GM12878 (cell line): ENCODE measurements around the gene MED10. TPM values are rescaled to one million over a fixed set of nuclear protein-coding genes. Genes with fewer than 3 reads are reported as not detected.

Source experiments
- CBX3 ChIP-seq: fragments of 200-600 bp; sonication (generic); IDR thresholded peaks from 2 replicates; pipeline ENCODE4 v1.6.1; 2016; ENCODE audit warnings: low read depth, borderline replicate concordance
- ESRRA ChIP-seq: IDR thresholded peaks from 2 replicates; pipeline ENCODE4 v1.6.1; 2012; ENCODE audit warnings: mild to moderate bottlenecking, low read length, improper control_type of control experiment
- LARP7 ChIP-seq: fragments of 450-650 bp; IDR thresholded peaks from 2 replicates; pipeline ENCODE4 v1.6.1; 2017; ENCODE audit warnings: mild to moderate bottlenecking
- MTA3 ChIP-seq: IDR thresholded peaks from 2 replicates; pipeline ENCODE4 v1.6.1; 2012; ENCODE audit warnings: low read length, inconsistent platforms, borderline replicate concordance
- MYC ChIP-seq: IDR thresholded peaks from 2 replicates; pipeline ENCODE4 v1.6.1; 2011; ENCODE audit warnings: mild to moderate bottlenecking, low read length, moderate library complexity, inconsistent platforms; ENCODE audit not compliant: insufficient read depth, insufficient replicate concordance, insufficient read length, severe bottlenecking
- POLR2AphosphoS5 ChIP-seq: IDR thresholded peaks from 2 replicates; pipeline ENCODE4 v1.6.1; 2011; ENCODE audit warnings: mild to moderate bottlenecking, low read length, inconsistent platforms
- SREBF2 ChIP-seq: IDR thresholded peaks from 2 replicates; pipeline ENCODE4 v1.6.1; 2012; ENCODE audit warnings: mild to moderate bottlenecking, low read length
- SRF ChIP-seq, 2 experiments: IDR thresholded peaks; 2 replicates each; pipeline ENCODE4 v1.6.1; 2011; ENCODE audit warnings: low read depth in 2 of 2, low read length in 2 of 2, mild to moderate bottlenecking in 1 of 2, moderate library complexity in 1 of 2
- polyA plus RNA-seq, 11 experiments: library from polyadenylated mRNA; depleted of rRNA in 4 of 11; unstranded in 6 of 11; stranded (reverse) in 5 of 11; fragments of >200 nt; fragmentation: Nextera tagmentation in 4 of 11; fragmentation: Illumina TruSeq in 1 of 11; extraction: Ambion mirVana in 4 of 11; extraction: Trizol in 1 of 11; gene quantifications; 1 replicate in 1 of 11; 2 replicates in 10 of 11; pipeline versions ENCODE4 v1.2.1 to v1.2.3, GENCODE V29; 2011 to 2016; ENCODE audit warnings: inconsistent platforms in 2 of 11, missing spikeins in 2 of 11, low read depth in 1 of 11
- total RNA-seq, 4 experiments: library from RNA; depleted of rRNA in 3 of 4; stranded (reverse); fragments of >200 nt in 3 of 4; fragmentation: Illumina TruSeq in 1 of 4; extraction: Trizol in 1 of 4; gene quantifications; 2 replicates each; pipeline versions ENCODE4 v1.2.1 to v1.2.3, GENCODE V29; 2013 to 2021
- TF ChIP-seq, protein P1 (sequence below): fragments of 450-650 bp; IDR thresholded peaks from 2 replicates; pipeline ENCODE4 v1.6.1; 2018; ENCODE audit warnings: mild to moderate bottlenecking, low read depth, moderate library complexity; ENCODE audit not compliant: partially characterized antibody
- TF ChIP-seq, protein P2 (sequence below): IDR thresholded peaks from 2 replicates; pipeline ENCODE4 v1.6.1; 2012; ENCODE audit warnings: low read depth, low read length, improper control_type of control experiment

The MED10 gene
- total and polyA plus RNA-seq, 10 of the 15 experiments (the other 5 are each of a cell fraction or from before 2014, with no cell fraction given), result 21.2 to 111 (median 46.6) TPM

DNA sequence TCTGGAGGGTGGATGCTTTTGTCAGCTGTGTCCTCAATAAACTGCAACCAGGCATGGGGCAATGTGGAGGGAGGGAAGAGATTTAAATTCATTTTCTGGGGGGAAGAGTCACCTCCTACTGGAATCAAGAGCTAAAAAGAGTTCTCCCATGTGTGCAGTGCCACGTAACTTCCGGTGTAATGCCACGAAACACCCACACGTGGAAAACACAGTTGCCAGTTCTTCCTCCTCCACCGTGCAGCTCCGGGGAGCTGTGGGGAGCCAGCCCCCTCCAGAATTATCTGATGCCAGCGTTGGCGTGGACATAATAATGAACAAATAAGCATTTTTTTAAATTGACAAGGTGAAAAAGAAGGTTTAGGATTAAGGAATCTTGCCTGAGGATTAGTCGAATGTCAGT is 32.1 kb upstream of the MED10 start (continued):
- no peak for TF ChIP-seq SRF (IDR thresholded peaks at IDR 0.05; ENCODE audit: low read depth in 2 of 2, low read length in 2 of 2)
- TF ChIP-seq, protein P1, sequence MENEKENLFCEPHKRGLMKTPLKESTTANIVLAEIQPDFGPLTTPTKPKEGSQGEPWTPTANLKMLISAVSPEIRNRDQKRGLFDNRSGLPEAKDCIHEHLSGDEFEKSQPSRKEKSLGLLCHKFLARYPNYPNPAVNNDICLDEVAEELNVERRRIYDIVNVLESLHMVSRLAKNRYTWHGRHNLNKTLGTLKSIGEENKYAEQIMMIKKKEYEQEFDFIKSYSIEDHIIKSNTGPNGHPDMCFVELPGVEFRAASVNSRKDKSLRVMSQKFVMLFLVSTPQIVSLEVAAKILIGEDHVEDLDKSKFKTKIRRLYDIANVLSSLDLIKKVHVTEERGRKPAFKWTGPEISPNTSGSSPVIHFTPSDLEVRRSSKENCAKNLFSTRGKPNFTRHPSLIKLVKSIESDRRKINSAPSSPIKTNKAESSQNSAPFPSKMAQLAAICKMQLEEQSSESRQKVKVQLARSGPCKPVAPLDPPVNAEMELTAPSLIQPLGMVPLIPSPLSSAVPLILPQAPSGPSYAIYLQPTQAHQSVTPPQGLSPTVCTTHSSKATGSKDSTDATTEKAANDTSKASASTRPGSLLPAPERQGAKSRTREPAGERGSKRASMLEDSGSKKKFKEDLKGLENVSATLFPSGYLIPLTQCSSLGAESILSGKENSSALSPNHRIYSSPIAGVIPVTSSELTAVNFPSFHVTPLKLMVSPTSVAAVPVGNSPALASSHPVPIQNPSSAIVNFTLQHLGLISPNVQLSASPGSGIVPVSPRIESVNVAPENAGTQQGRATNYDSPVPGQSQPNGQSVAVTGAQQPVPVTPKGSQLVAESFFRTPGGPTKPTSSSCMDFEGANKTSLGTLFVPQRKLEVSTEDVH, result no peak
- no peak for TF ChIP-seq CBX3
- TF ChIP-seq, protein P2, sequence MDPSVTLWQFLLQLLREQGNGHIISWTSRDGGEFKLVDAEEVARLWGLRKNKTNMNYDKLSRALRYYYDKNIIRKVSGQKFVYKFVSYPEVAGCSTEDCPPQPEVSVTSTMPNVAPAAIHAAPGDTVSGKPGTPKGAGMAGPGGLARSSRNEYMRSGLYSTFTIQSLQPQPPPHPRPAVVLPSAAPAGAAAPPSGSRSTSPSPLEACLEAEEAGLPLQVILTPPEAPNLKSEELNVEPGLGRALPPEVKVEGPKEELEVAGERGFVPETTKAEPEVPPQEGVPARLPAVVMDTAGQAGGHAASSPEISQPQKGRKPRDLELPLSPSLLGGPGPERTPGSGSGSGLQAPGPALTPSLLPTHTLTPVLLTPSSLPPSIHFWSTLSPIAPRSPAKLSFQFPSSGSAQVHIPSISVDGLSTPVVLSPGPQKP, result no peak
- no peak for TF ChIP-seq ESRRA
- no peak for TF ChIP-seq MTA3
- no peak for TF ChIP-seq POLR2AphosphoS5
- TF ChIP-seq SREBF2, result no peak
- TF ChIP-seq MYC, result no peak
- TF ChIP-seq LARP7, result no peak
